ENCODE results near the gene DAZAP2. TPM values are rescaled to one million over a fixed set of nuclear protein-coding genes. Genes with fewer than 3 reads are reported as not detected.
A peak's percentile ranks its signal among the peaks of the same experiment; 100 is the strongest.
"Not testable (repeated sequence)": the region's sequence is repeated elsewhere in the genome, so short reads cannot be mapped to it uniquely, and the experiment has no call there.

Gene DAZAP2
- total RNA-seq, 4 donors from 2014 or later: 172 to 424 (median 256) TPM

DNA sequence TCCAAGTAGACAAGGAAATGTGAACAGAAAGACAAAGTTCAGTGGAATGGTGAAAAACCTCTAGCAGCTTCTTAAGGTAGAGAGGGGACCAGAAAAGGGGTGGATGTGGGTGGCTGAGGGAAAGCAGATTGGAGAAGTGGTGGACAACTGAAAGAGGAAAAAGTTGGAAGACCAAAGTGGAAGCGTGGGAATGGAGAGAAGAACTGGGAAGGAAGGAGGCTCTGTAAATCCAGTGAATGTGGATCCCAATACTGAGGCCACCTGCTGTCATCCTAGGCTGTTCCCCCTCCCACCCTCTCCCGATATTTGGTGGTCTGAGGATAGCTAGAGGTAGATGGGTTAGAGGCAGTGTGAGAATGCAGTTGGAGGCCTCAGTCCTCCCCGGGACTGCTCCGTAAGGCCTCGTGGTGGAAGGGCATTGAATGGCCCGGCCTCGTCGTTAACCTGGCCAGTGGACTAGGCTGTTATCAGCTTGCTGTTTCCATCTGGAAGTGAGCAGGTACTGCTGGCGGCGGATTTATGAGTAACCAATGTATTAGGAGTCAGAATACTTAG, 19.9 kb upstream of the DAZAP2 start:
- H3K4me3 ChIP-seq (ENCODE audit: low read depth, poor library complexity, severe bottlenecking): peak overlapping the region; percentile 67
- DNase-seq (ENCODE audit: low spot score in 2 of 2): no peak
- TF ChIP-seq, protein P1, sequence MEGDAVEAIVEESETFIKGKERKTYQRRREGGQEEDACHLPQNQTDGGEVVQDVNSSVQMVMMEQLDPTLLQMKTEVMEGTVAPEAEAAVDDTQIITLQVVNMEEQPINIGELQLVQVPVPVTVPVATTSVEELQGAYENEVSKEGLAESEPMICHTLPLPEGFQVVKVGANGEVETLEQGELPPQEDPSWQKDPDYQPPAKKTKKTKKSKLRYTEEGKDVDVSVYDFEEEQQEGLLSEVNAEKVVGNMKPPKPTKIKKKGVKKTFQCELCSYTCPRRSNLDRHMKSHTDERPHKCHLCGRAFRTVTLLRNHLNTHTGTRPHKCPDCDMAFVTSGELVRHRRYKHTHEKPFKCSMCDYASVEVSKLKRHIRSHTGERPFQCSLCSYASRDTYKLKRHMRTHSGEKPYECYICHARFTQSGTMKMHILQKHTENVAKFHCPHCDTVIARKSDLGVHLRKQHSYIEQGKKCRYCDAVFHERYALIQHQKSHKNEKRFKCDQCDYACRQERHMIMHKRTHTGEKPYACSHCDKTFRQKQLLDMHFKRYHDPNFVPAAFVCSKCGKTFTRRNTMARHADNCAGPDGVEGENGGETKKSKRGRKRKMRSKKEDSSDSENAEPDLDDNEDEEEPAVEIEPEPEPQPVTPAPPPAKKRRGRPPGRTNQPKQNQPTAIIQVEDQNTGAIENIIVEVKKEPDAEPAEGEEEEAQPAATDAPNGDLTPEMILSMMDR (IDR thresholded peaks at IDR 0.05): no peak
- no peak for TF ChIP-seq POLR2A (IDR thresholded peaks at IDR 0.05)
- intact Hi-C loops (cut with DNase I; ENCODE audit: low total_unique reads): no loop called here
- 46 to 53% methylated on average over 10 of the region's 10 CpGs for WGBS, 2 donors

DNA sequence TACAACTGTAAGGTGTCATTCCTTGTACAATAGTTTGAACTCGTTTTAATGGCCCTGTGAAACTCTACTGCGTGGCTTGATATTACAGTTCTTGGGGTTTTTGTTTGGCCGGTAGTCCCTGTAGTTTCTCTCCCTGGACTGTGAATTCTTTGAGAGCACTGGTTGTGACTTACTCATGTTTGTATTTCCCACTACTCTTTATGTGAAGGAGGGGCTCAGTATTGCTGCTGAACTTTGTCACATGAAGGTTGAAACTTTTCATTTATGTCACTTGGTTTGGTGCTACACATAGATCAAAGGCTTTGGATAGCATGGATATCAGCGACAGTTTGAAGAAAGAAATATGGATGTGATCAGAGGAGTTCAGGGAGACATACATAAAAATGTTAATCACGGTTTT, 19.3 kb upstream of the DAZAP2 start:
- no peak overlapping the region for H3K4me3 ChIP-seq (ENCODE audit: low read depth, poor library complexity, severe bottlenecking)
- TF ChIP-seq POLR2A (IDR thresholded peaks at IDR 0.05): no peak
- TF ChIP-seq, protein P1 (IDR thresholded peaks at IDR 0.05): no peak
- no peak for DNase-seq (ENCODE audit: low spot score in 2 of 2)
- WGBS, 2 donors: 71 to 74% methylated on average over 5 of the region's 5 CpGs
- intact Hi-C loops (cut with DNase I; ENCODE audit: low total_unique reads): no loop called here

DNA sequence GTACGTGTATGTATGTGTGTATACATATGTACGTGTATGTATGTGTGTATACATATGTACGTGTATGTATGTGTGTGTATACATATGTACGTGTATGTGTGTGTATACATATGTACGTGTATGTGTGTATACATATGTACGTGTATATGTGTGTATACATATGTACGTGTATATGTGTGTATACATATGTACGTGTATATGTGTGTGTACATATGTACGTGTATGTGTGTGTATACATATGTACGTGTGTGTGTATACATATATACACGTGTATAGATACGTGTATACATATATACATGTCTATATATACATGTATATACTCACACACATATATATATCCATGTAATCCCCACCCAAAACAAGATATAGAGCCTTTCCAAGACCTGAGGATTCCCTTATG, 18.8 kb upstream of the DAZAP2 start:
- intact Hi-C loops (cut with DNase I; ENCODE audit: low total_unique reads); H3K4me3 ChIP-seq (ENCODE audit: low read depth, poor library complexity, severe bottlenecking); DNase-seq (ENCODE audit: low spot score in 2 of 2): not testable (repeated sequence)
- WGBS, 2 donors: 83 to 90% methylated on average over 12 of the region's 12 CpGs

DNA sequence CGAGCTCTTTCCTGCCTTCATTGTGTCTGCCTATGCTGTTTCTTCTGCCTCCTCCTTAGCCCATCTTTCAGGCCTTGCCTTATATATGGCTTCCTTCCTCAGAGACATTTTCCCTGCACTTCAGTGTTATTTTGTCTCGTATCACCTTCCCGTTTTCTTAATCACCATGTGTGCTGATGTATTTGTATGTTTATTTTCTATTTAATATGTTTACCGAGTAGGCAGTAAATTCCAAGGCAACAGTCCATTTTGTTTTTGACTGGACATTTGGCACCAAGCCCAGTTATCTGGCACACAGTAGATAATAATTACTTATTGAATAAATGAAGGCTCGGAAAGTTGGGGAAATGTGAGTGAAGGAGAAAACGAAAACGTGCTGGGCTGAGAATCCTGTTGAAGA, 16.2 kb upstream of the DAZAP2 start:
- WGBS, 2 donors: 56 to 75% methylated on average over 7 of the region's 7 CpGs
- no peak overlapping the region for H3K4me3 ChIP-seq (ENCODE audit: low read depth, poor library complexity, severe bottlenecking)
- no peak for DNase-seq (ENCODE audit: low spot score in 2 of 2)
- TF ChIP-seq POLR2A (IDR thresholded peaks at IDR 0.05): no peak
- TF ChIP-seq, protein P1 (IDR thresholded peaks at IDR 0.05): no peak
- intact Hi-C loops (cut with DNase I; ENCODE audit: low total_unique reads): no loop called here

DNA sequence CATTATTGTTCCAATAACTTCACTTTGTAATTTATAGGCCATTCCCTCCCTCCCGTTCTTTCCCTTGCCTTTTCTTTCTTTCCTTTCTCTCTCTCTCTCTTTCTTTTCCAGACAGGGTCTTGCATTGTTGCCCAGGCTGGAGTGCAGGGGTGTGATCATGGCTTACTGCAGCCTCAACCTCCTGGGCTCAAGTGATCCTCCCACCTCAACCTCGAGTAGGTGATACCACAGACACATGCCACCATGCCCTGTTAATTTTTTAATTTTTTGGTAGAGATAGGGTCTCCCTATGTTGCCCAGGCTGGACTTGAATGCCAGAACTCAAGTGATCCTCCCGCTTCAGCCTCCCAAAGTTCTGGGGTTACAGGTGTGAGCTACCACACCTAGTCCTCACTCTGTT, 14.0 kb upstream of the DAZAP2 start:
- intact Hi-C loops (cut with DNase I; ENCODE audit: low total_unique reads): no loop called here
- TF ChIP-seq POLR2A (IDR thresholded peaks at IDR 0.05): no peak
- TF ChIP-seq, protein P1 (IDR thresholded peaks at IDR 0.05): no peak
- WGBS, 2 donors: 81 to 95% methylated on average over 3 of the region's 3 CpGs
- no peak overlapping the region for H3K4me3 ChIP-seq (ENCODE audit: low read depth, poor library complexity, severe bottlenecking)
- no peak for DNase-seq (ENCODE audit: low spot score in 2 of 2)

DNA sequence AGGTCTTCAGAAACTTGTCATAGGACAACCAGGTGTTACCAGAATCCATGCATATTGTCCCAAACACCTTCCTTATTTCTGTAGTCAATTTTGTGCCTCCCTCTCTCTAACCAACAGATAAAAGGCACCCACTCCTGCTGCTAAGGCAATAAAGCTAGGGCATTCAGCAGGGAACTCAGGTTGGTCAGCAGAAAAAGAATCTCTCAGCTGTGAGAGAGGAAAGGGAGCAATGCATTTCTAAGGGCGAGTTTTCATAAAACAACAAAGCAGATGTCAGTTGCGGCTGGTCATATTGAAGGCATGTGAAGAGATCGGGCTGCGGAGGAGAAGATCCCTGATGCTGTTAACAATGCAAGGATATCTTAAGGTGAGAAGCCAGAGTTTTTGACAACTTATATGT, 13.4 kb upstream of the DAZAP2 start:
- no peak overlapping the region for H3K4me3 ChIP-seq (ENCODE audit: low read depth, poor library complexity, severe bottlenecking)
- TF ChIP-seq, protein P1 (IDR thresholded peaks at IDR 0.05): no peak
- no peak for TF ChIP-seq POLR2A (IDR thresholded peaks at IDR 0.05)
- 89 to 92% methylated on average over 4 of the region's 4 CpGs for WGBS, 2 donors
- no peak for DNase-seq (ENCODE audit: low spot score in 2 of 2)
- intact Hi-C loops (cut with DNase I; ENCODE audit: low total_unique reads): no loop called here
